Panc1 (cell line): ENCODE data around the gene DNAH6.
"Not testable (repeated sequence)": the region's sequence is repeated elsewhere in the genome, so short reads cannot be mapped to it uniquely, and the experiment has no call there.

Experiments
- POLR2AphosphoS5 ChIP-seq: IDR thresholded peaks from 2 replicates; pipeline ENCODE4 v1.6.1; 2012; ENCODE audit warnings: mild to moderate bottlenecking, low read depth, low read length, moderate library complexity
- SIN3A ChIP-seq: IDR thresholded peaks from 2 replicates; pipeline ENCODE4 v1.6.1; 2012; ENCODE audit warnings: low read depth, mild to moderate bottlenecking, low read length, moderate library complexity, borderline replicate concordance; ENCODE audit not compliant: insufficient read depth
- TCF7L2 ChIP-seq: IDR thresholded peaks from 2 replicates; pipeline ENCODE4 v1.6.1; 2011; ENCODE audit warnings: mild to moderate bottlenecking, low read depth, low read length, inconsistent platforms
- TF ChIP-seq, protein P1 (sequence below): fragments of 450-650 bp; IDR thresholded peaks from 2 replicates; pipeline ENCODE4 v1.5.1; 2017; ENCODE audit warnings: mild to moderate bottlenecking
- TF ChIP-seq, protein P2 (sequence below), 2 experiments: IDR thresholded peaks; 2 replicates each; pipeline ENCODE4 v1.6.1; 2011 to 2012; ENCODE audit warnings: low read depth in 2 of 2, control low read depth in 1 of 2, low read length in 1 of 2, mild to moderate bottlenecking in 1 of 2, moderate library complexity in 1 of 2; ENCODE audit not compliant: insufficient read depth in 1 of 2

DNA sequence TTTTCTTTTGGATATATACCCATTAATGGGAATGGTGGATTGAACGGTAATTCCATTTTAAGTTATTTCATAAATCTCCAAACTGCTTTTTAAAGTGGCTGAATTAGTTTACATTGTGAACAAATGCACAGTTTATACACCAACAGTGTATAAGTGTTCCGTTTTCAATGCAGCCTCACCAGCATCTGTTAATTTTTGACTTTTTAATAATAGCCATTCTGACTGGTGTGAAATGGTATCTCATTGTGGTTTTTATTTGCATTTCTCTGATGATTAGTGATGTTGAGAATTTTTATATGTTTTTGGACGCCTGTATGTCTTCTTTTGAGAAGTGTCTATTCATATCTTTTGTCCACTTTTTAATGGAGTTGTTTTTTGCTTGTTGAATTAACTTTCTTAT, 257.3 kb downstream of the DNAH6 start:
- TF ChIP-seq, protein P1, sequence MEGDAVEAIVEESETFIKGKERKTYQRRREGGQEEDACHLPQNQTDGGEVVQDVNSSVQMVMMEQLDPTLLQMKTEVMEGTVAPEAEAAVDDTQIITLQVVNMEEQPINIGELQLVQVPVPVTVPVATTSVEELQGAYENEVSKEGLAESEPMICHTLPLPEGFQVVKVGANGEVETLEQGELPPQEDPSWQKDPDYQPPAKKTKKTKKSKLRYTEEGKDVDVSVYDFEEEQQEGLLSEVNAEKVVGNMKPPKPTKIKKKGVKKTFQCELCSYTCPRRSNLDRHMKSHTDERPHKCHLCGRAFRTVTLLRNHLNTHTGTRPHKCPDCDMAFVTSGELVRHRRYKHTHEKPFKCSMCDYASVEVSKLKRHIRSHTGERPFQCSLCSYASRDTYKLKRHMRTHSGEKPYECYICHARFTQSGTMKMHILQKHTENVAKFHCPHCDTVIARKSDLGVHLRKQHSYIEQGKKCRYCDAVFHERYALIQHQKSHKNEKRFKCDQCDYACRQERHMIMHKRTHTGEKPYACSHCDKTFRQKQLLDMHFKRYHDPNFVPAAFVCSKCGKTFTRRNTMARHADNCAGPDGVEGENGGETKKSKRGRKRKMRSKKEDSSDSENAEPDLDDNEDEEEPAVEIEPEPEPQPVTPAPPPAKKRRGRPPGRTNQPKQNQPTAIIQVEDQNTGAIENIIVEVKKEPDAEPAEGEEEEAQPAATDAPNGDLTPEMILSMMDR = not testable (repeated sequence)
- not testable (repeated sequence) for TF ChIP-seq POLR2AphosphoS5, SIN3A, TCF7L2
- TF ChIP-seq, protein P2, sequence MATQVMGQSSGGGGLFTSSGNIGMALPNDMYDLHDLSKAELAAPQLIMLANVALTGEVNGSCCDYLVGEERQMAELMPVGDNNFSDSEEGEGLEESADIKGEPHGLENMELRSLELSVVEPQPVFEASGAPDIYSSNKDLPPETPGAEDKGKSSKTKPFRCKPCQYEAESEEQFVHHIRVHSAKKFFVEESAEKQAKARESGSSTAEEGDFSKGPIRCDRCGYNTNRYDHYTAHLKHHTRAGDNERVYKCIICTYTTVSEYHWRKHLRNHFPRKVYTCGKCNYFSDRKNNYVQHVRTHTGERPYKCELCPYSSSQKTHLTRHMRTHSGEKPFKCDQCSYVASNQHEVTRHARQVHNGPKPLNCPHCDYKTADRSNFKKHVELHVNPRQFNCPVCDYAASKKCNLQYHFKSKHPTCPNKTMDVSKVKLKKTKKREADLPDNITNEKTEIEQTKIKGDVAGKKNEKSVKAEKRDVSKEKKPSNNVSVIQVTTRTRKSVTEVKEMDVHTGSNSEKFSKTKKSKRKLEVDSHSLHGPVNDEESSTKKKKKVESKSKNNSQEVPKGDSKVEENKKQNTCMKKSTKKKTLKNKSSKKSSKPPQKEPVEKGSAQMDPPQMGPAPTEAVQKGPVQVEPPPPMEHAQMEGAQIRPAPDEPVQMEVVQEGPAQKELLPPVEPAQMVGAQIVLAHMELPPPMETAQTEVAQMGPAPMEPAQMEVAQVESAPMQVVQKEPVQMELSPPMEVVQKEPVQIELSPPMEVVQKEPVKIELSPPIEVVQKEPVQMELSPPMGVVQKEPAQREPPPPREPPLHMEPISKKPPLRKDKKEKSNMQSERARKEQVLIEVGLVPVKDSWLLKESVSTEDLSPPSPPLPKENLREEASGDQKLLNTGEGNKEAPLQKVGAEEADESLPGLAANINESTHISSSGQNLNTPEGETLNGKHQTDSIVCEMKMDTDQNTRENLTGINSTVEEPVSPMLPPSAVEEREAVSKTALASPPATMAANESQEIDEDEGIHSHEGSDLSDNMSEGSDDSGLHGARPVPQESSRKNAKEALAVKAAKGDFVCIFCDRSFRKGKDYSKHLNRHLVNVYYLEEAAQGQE (IDR thresholded peaks at IDR 0.05; ENCODE audit: insufficient read depth in 1 of 2, low read depth in 2 of 2, low read length in 1 of 2) = not testable (repeated sequence)
